ENCODE data around the gene GPATCH3. TPM values are rescaled to one million over a fixed set of nuclear protein-coding genes. Genes with fewer than 3 reads are reported as not detected.

GPATCH3 gene
- total RNA-seq, 1 donor from 2014 or later, result 20.4 TPM

GRCh38 chr1:26897351-26897750 lies 2.9 kb downstream of the GPATCH3 start:
- Mint-ChIP-seq H3K4me1 (ENCODE audit: unreplicated experiment) (peaks cover 24% of the 10 kb centered on the region), H3K4me3 (ENCODE audit: unreplicated experiment) (no peak overlapping the region), H3K36me3 (ENCODE audit: unreplicated experiment) (peaks cover 27% of the 10 kb centered on the region), H3K27me3 (ENCODE audit: unreplicated experiment) (no peaks in the 10 kb centered on the region), H3K9me3 (ENCODE audit: unreplicated experiment) (no peaks in the 10 kb centered on the region), H3K27ac (ENCODE audit: unreplicated experiment) (no peak overlapping the region)
- TF ChIP-seq, protein P1, sequence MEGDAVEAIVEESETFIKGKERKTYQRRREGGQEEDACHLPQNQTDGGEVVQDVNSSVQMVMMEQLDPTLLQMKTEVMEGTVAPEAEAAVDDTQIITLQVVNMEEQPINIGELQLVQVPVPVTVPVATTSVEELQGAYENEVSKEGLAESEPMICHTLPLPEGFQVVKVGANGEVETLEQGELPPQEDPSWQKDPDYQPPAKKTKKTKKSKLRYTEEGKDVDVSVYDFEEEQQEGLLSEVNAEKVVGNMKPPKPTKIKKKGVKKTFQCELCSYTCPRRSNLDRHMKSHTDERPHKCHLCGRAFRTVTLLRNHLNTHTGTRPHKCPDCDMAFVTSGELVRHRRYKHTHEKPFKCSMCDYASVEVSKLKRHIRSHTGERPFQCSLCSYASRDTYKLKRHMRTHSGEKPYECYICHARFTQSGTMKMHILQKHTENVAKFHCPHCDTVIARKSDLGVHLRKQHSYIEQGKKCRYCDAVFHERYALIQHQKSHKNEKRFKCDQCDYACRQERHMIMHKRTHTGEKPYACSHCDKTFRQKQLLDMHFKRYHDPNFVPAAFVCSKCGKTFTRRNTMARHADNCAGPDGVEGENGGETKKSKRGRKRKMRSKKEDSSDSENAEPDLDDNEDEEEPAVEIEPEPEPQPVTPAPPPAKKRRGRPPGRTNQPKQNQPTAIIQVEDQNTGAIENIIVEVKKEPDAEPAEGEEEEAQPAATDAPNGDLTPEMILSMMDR (IDR thresholded peaks at IDR 0.05), result no peak
- no peak for DNase-seq (ENCODE audit: extremely low spot score, unreplicated experiment)

GRCh38 chr1:26894263-26894662 lies 6.0 kb downstream of the GPATCH3 start:
- TF ChIP-seq, protein P1 (IDR thresholded peaks at IDR 0.05), result no peak
- no peak overlapping the region for H3K27ac Mint-ChIP-seq (ENCODE audit: unreplicated experiment)
- H3K27me3 Mint-ChIP-seq (ENCODE audit: unreplicated experiment), result no peaks in the 10 kb centered on the region
- no peak overlapping the region for H3K4me3 Mint-ChIP-seq (ENCODE audit: unreplicated experiment)
- H3K36me3 Mint-ChIP-seq (ENCODE audit: unreplicated experiment), result peaks cover 31% of the 10 kb centered on the region
- peaks cover 25% of the 10 kb centered on the region for H3K4me1 Mint-ChIP-seq (ENCODE audit: unreplicated experiment)
- no peaks in the 10 kb centered on the region for H3K9me3 Mint-ChIP-seq (ENCODE audit: unreplicated experiment)
- DNase-seq (ENCODE audit: extremely low spot score, unreplicated experiment), result no peak

DNA sequence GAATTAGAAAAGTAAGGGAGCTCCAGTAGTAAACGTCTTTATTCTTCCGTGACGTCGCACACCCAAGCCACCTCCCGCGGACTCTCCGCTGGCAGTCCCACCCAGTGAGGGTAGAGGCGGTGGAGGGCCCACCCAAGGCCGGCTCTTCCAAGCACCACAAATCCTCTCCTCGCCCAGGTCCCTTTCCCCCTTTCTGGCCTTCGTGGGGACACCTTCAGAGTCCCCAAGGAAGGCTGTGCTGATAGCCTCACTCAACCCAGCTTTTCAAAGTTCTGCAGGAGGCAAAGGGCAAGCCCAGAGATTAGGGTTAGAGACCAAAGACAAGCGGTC lies 9.8 kb downstream of the GPATCH3 start:
- Mint-ChIP-seq H3K9me3 (ENCODE audit: unreplicated experiment) (no peaks in the 10 kb centered on the region), H3K36me3 (ENCODE audit: unreplicated experiment) (peaks cover 35% of the 10 kb centered on the region), H3K27me3 (ENCODE audit: unreplicated experiment) (no peaks in the 10 kb centered on the region), H3K4me1 (ENCODE audit: unreplicated experiment) (peaks cover 30% of the 10 kb centered on the region), H3K27ac (ENCODE audit: unreplicated experiment) (peak overlapping the region; percentile 96), H3K4me3 (ENCODE audit: unreplicated experiment) (peak overlapping the region; percentile 89)
- TF ChIP-seq, protein P1 (IDR thresholded peaks at IDR 0.05), result no peak
- no peak for DNase-seq (ENCODE audit: extremely low spot score, unreplicated experiment)

DNA sequence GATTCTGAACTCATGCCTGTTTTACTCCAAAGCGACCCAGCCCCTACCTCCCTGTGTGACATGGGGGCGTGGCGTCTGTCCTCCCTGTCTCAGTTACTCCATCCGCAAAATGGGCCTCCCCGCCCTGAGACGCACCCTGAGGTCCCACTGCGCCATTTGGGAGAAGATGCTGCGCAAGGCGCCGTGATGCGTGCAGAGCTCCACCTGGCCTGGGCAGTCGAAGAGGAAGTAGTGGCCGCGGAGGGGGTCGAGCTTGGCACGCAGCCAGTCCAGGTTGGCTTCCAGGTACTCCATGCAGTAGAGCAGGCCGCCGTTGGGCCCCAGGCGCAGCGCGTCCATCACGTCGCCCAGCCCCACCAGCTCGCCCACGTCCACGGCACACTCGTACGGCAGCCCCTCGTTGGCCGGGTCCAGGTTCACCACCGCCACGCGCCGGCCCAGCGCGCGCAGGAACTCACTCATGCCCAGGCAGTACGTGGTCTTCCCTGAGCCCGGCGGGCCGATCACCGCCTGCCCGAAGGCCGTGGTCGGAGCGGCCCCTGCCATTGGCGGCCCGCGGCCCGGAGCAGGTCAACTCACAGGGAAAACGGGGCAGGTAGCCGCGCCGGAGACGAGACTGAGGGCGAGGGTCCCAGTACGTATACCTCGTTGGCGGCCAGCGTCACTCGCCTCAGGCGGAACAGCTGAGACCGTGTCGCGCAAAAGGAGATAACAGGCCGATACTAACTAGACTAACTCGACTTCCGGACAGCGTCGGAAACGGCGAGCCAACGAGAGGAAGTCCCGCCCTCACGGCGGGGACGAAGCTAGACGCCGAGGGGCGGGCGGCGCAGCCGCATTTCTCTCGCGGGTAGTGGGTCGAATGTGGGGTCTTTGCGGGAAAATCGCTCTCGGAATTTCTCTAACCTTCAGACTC lies 10.5 kb downstream of the GPATCH3 start, which contains the start of gene GPN2:
TSS of gene GPN2 (minus strand) at position 733 of the 916 bp plus-strand sequence. CDS start at position 546, 187 bp downstream.
- TF ChIP-seq, protein P1 (IDR thresholded peaks at IDR 0.05), result no peak
- Mint-ChIP-seq H3K9me3 (ENCODE audit: unreplicated experiment) (no peaks in the 10 kb centered on the region), H3K36me3 (ENCODE audit: unreplicated experiment) (peaks cover 38% of the 10 kb centered on the region), H3K4me1 (ENCODE audit: unreplicated experiment) (peaks cover 30% of the 10 kb centered on the region), H3K27me3 (ENCODE audit: unreplicated experiment) (no peaks in the 10 kb centered on the region), H3K27ac (ENCODE audit: unreplicated experiment) (peak within 1 kb of the TSS; percentile 96), H3K4me3 (ENCODE audit: unreplicated experiment) (peak within 1 kb of the TSS; percentile 89)
- peak; percentile 91 for DNase-seq (ENCODE audit: extremely low spot score, unreplicated experiment)

DNA sequence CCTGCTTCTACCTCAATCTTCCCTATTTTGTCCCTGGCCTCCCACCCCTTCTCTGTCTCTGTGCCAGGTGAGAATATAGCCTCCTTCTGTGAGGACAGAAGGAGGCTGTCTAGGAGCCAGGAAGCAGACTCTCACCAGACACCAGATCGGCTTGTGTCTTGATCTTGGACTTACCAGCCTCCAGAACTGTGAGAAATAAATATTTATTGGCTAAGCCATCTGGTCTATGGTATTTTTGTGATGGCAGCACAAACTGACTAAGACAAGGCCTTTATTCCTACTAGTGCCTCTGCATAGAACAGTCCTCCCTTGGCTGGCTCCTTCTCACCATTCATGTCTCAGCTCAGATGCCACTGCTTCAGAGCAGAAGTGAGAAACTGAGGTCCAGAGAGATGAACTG lies 12.0 kb downstream of the GPATCH3 start:
- H3K9me3 Mint-ChIP-seq (ENCODE audit: unreplicated experiment), result no peaks in the 10 kb centered on the region
- peaks cover 30% of the 10 kb centered on the region for H3K4me1 Mint-ChIP-seq (ENCODE audit: unreplicated experiment)

More for the DNA sequence above, 12.0 kb downstream of the GPATCH3 start:
- DNase-seq (ENCODE audit: extremely low spot score, unreplicated experiment), result no peak
- TF ChIP-seq, protein P1 (IDR thresholded peaks at IDR 0.05), result no peak
- Mint-ChIP-seq H3K36me3 (ENCODE audit: unreplicated experiment) (peaks cover 40% of the 10 kb centered on the region), H3K27ac (ENCODE audit: unreplicated experiment) (peak overlapping the region; percentile 96), H3K27me3 (ENCODE audit: unreplicated experiment) (no peaks in the 10 kb centered on the region), H3K4me3 (ENCODE audit: unreplicated experiment) (peak overlapping the region; percentile 89)

Measured in osteocyte (in vitro differentiated cells).